GM12878 (cell line): ENCODE results near the gene MAST2. TPM values are rescaled to one million over a fixed set of nuclear protein-coding genes. Genes with fewer than 3 reads are reported as not detected.

Experiments
- ATAC-seq: fragments of 200-7000 bp; cut with Tn5 transposase; 3 replicates; pipeline ENCODE4 v1.9.1; 2020; ENCODE audit warnings: mild to moderate bottlenecking, moderate library complexity
- BruUV-seq: library from RNA; stranded (reverse); fragments of 400-500 nt; replicated peaks from 2 replicates; lab custom pipeline; 2021; lab: Mats Ljungman, UMichigan
- CTCF ChIA-PET: fragments of 300-600 bp; sonication (Branson Sonifier 250); formaldehyde crosslinking; extraction: SDS; loops from one replicate; lab custom pipeline; 2021; ENCODE audit warnings: inconsistent platforms; lab: Yijun Ruan, JAX
- POLR2A ChIA-PET: fragments of 350-600 bp; formaldehyde crosslinking; extraction: SDS; loops from one replicate; lab custom pipeline; 2021; ENCODE audit warnings: inconsistent platforms; lab: Charles Lee
- RAD21 ChIA-PET: fragments of 300-600 bp; sonication (Branson Sonifier 250); formaldehyde crosslinking; loops from one replicate; lab custom pipeline; 2023; ENCODE audit warnings: antibody characterized with exemption; ENCODE audit not compliant: unreplicated experiment; lab: Charles Lee
- SMC1A ChIA-PET: fragments of 300-600 bp; sonication (Branson Sonifier 250); formaldehyde crosslinking; loops from one replicate; lab custom pipeline; 2023; ENCODE audit not compliant: unreplicated experiment, uncharacterized antibody; lab: Charles Lee
- DNase-seq: peaks from one replicate; pipeline ENCODE4 v3.0.0-alpha.2; 2011; ENCODE audit warnings: low read depth, low spot score
- FAIRE-seq: peaks from 3 replicates; lab custom pipeline; 2011; peaks lifted over from hg19 to GRCh38; lab: Jason Lieb, UNC
- H2AFZ ChIP-seq: 2 replicates; pipeline ENCODE4 v1.6.0; 2011; ENCODE audit warnings: low read depth, low read length, control low read depth; ENCODE audit not compliant: control insufficient read depth
- H3K27ac ChIP-seq: 2 replicates; pipeline ENCODE4 v1.5.1; 2011; ENCODE audit warnings: control low read depth; ENCODE audit not compliant: control insufficient read depth, insufficient read depth
- H3K27me3 ChIP-seq, 2 experiments: replicated peaks in 1 of 2; 2 replicates each; pipeline versions ENCODE4 v1.6.0 to v1.6.1; 2011; ENCODE audit warnings: low read length in 1 of 2; ENCODE audit not compliant: control insufficient read depth in 2 of 2, insufficient read depth in 2 of 2
- H3K36me3 ChIP-seq, 2 experiments: 2 replicates each; pipeline ENCODE4 v1.5.1; 2011; ENCODE audit warnings: low read length in 1 of 2; ENCODE audit not compliant: control insufficient read depth in 2 of 2, insufficient read depth in 2 of 2
- H3K4me1 ChIP-seq: 2 replicates; pipeline ENCODE4 v1.6.1; 2011; ENCODE audit warnings: mild to moderate bottlenecking, low read length, moderate library complexity, mixed read lengths; ENCODE audit not compliant: control insufficient read depth, insufficient read depth
- H3K4me2 ChIP-seq: 2 replicates; pipeline ENCODE4 v1.6.0; 2011; ENCODE audit warnings: control low read depth; ENCODE audit not compliant: control insufficient read depth, insufficient read depth
- H3K4me3 ChIP-seq: fragments of 200-600 bp; sonication (generic); 2 replicates; pipeline ENCODE4 v1.5.1; 2016
- H3K79me2 ChIP-seq: 2 replicates; pipeline ENCODE4 v1.6.0; 2011; ENCODE audit warnings: low read length; ENCODE audit not compliant: control insufficient read depth, insufficient read depth
- H3K9ac ChIP-seq: 2 replicates; pipeline ENCODE4 v1.8.0; 2011; ENCODE audit warnings: low read length, control low read depth, mixed read lengths; ENCODE audit not compliant: control insufficient read depth, insufficient read depth
- H3K9me3 ChIP-seq: replicated peaks from 3 replicates; pipeline ENCODE4 v1.5.1; 2011; ENCODE audit warnings: mild to moderate bottlenecking, low read length; ENCODE audit not compliant: control insufficient read depth, insufficient read depth
- H4K20me1 ChIP-seq: 2 replicates; pipeline ENCODE4 v1.6.0; 2011; ENCODE audit not compliant: control insufficient read depth, insufficient read depth
- BHLHE40 ChIP-seq, 2 experiments: fragments of 450-650 bp in 1 of 2; IDR thresholded peaks; 2 replicates each; pipeline ENCODE4 v1.6.1; 2011 to 2017; ENCODE audit warnings: low read depth in 2 of 2, borderline replicate concordance in 1 of 2, improper control_type of control experiment in 1 of 2, low read length in 1 of 2, mild to moderate bottlenecking in 1 of 2
- EGR1 ChIP-seq, 2 experiments: IDR thresholded peaks; 1 replicate in 1 of 2; 2 replicates in 1 of 2; pipeline ENCODE4 v1.6.1; 2011 to 2012; ENCODE audit warnings: low read depth in 2 of 2, low read length in 2 of 2, borderline replicate concordance in 1 of 2, mild to moderate bottlenecking in 1 of 2, moderate library complexity in 1 of 2
- IKZF1 ChIP-seq: fragments of 450-650 bp; conservative IDR thresholded peaks from 2 replicates; pipeline ENCODE4 v1.6.1; 2017; ENCODE audit warnings: antibody characterized with exemption, mild to moderate bottlenecking
- POLR2AphosphoS5 ChIP-seq: IDR thresholded peaks from 2 replicates; pipeline ENCODE4 v1.6.1; 2011; ENCODE audit warnings: mild to moderate bottlenecking, low read length, inconsistent platforms
- RAD51 ChIP-seq: fragments of 450-650 bp; IDR thresholded peaks from 2 replicates; pipeline ENCODE4 v1.6.1; 2016; ENCODE audit warnings: moderate library complexity, mild to moderate bottlenecking, inconsistent platforms
- SIN3A ChIP-seq: IDR thresholded peaks from 2 replicates; pipeline ENCODE4 v1.6.1; 2012; ENCODE audit warnings: low read depth, low read length, improper control_type of control experiment
- WGBS: methylation state at CpG from one replicate; pipeline ENCODE4 v1.1.6; 2016; ENCODE audit warnings: low lambda C conversion rate; ENCODE audit not compliant: insufficient replicate concordance, insufficient coverage; ENCODE audit errors: missing lambda C conversion rate; 5-methylcytosine and 5-hydroxymethylcytosine counted together
- in situ Hi-C: fragments of 300-500 bp; cut with MboI; formaldehyde crosslinking; loops from 9 replicates; pipeline ENCODE4 v1.14.3; 2018; ENCODE audit warnings: mixed read lengths
- intact Hi-C: fragments of 100-400 bp; cut with micrococcal nuclease; formaldehyde crosslinking; loops from one replicate; pipeline ENCODE4 v1.14.2; 2022; ENCODE audit not compliant: unreplicated experiment
- polyA plus RNA-seq, 11 experiments: library from polyadenylated mRNA; depleted of rRNA in 4 of 11; unstranded in 6 of 11; stranded (reverse) in 5 of 11; fragments of >200 nt; fragmentation: Nextera tagmentation in 4 of 11; fragmentation: Illumina TruSeq in 1 of 11; extraction: Ambion mirVana in 4 of 11; extraction: Trizol in 1 of 11; gene quantifications; 1 replicate in 1 of 11; 2 replicates in 10 of 11; pipeline versions ENCODE4 v1.2.1 to v1.2.3, GENCODE V29; 2011 to 2016; ENCODE audit warnings: inconsistent platforms in 2 of 11, missing spikeins in 2 of 11, low read depth in 1 of 11
- total RNA-seq, 4 experiments: library from RNA; depleted of rRNA in 3 of 4; stranded (reverse); fragments of >200 nt in 3 of 4; fragmentation: Illumina TruSeq in 1 of 4; extraction: Trizol in 1 of 4; gene quantifications; 2 replicates each; pipeline versions ENCODE4 v1.2.1 to v1.2.3, GENCODE V29; 2013 to 2021
- TF ChIP-seq, protein P1 (sequence below): fragments of 450-650 bp; IDR thresholded peaks from 2 replicates; pipeline ENCODE4 v1.6.1; 2017; ENCODE audit warnings: mild to moderate bottlenecking, moderate library complexity
- TF ChIP-seq, protein P2 (sequence below): fragments of 450-650 bp; IDR thresholded peaks from 2 replicates; pipeline ENCODE4 v1.6.1; 2017; ENCODE audit warnings: mild to moderate bottlenecking, moderate library complexity

Gene MAST2
- total and polyA plus RNA-seq, 10 of the 15 experiments (the other 5 are each of a cell fraction or from before 2014, with no cell fraction given): 1.0 to 28.7 (median 13.8) TPM

DNA sequence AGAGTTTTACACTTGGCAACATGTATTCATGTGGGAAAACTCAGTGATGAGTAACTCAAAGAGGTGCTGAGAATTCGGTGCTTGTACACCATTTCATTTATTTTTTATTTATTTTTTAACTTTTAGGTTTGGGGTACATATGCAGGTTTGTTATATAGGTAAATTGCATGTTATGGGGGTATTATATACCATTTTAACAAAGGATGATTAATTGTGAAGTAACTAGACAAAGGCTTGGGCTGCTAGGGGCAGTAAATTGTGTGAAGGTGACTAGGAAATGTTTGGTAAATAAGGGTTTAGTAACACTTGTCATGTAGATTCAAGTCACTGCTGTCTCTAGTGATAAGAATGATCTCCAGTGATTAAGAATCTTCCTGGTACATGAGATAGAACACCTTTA, 139.0 kb downstream of the MAST2 start:
- Histone ChIP-seq H3K27ac (no peak overlapping the region), H3K36me3 (no peaks in the 10 kb centered on the region), H3K9me3 (no peaks in the 10 kb centered on the region), H3K4me1 (no peaks in the 10 kb centered on the region), H2AFZ (no peak overlapping the region)
- ChIA-PET SMC1A (no interaction called here), RAD21 (no interaction called here), CTCF (no interaction called here)
- intact Hi-C loops: no loop called here
- TF ChIP-seq EGR1 (IDR thresholded peaks at IDR 0.05; ENCODE audit: borderline replicate concordance in 1 of 2, low read depth in 2 of 2, low read length in 2 of 2): no peak
- TF ChIP-seq SIN3A: no peak
- TF ChIP-seq IKZF1: no peak
- TF ChIP-seq BHLHE40 (IDR thresholded peaks at IDR 0.05; ENCODE audit: borderline replicate concordance in 1 of 2, low read depth in 2 of 2, low read length in 1 of 2): no peak
- TF ChIP-seq, all 136 proteins: peak for 0
- Histone ChIP-seq H3K9ac (no peak overlapping the region), H3K4me3 (no peak overlapping the region), H4K20me1 (no peaks in the 10 kb centered on the region), H3K4me2 (no peak overlapping the region), H3K79me2 (no peaks in the 10 kb centered on the region), H3K27me3 (no peaks in the 10 kb centered on the region)
- ATAC-seq: no peak
- POLR2A ChIA-PET: no interaction called here
- no peak for FAIRE-seq
- 83% methylated on average over 1 of the region's 1 CpG for WGBS
- BruUV-seq: no TSS peak
- DNase-seq: no peak
- in situ Hi-C loops: no loop called here

DNA sequence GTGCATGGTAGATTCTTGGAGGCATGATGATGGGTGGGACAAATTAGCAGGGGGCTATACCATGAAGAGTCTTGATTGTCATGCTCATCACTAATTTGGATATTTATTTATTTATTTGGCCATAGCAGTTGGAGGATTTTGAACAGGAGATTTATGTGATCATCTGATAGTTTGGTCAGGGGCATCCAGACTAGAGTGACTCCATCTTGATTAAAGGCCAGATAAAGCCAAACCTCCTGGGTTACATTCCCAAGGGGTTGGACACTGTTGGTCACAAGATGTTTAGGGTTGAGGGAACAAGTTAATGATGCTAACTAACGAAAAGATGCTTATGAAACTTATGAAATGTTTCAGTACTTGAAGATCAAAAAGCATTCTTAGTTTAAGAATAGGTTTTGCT, 139.8 kb downstream of the MAST2 start:
- ATAC-seq (no peak), DNase-seq (no peak), FAIRE-seq (no peak)
- H4K20me1 ChIP-seq: no peaks in the 10 kb centered on the region
- in situ Hi-C loops (no loop called here), intact Hi-C loops (no loop called here)
- no peak overlapping the region for H3K4me2 ChIP-seq
- BruUV-seq: no TSS peak
- POLR2A ChIA-PET: no interaction called here
- no peaks in the 10 kb centered on the region for H3K36me3 ChIP-seq
- H3K9ac ChIP-seq: no peak overlapping the region
- H3K4me3 ChIP-seq: no peak overlapping the region
- no peaks in the 10 kb centered on the region for H3K27me3 ChIP-seq
- RAD21 ChIA-PET: no interaction called here
- SMC1A ChIA-PET: interaction anchor here (0.6 kb wide), 1 partner anchor 89 kb away, joined by 3 read pairs; no protein-coding TSS in a partner anchor
- H2AFZ ChIP-seq: no peak overlapping the region
- TF ChIP-seq POLR2AphosphoS5: no peak
- no peak for TF ChIP-seq RAD51
- TF ChIP-seq, protein P1, sequence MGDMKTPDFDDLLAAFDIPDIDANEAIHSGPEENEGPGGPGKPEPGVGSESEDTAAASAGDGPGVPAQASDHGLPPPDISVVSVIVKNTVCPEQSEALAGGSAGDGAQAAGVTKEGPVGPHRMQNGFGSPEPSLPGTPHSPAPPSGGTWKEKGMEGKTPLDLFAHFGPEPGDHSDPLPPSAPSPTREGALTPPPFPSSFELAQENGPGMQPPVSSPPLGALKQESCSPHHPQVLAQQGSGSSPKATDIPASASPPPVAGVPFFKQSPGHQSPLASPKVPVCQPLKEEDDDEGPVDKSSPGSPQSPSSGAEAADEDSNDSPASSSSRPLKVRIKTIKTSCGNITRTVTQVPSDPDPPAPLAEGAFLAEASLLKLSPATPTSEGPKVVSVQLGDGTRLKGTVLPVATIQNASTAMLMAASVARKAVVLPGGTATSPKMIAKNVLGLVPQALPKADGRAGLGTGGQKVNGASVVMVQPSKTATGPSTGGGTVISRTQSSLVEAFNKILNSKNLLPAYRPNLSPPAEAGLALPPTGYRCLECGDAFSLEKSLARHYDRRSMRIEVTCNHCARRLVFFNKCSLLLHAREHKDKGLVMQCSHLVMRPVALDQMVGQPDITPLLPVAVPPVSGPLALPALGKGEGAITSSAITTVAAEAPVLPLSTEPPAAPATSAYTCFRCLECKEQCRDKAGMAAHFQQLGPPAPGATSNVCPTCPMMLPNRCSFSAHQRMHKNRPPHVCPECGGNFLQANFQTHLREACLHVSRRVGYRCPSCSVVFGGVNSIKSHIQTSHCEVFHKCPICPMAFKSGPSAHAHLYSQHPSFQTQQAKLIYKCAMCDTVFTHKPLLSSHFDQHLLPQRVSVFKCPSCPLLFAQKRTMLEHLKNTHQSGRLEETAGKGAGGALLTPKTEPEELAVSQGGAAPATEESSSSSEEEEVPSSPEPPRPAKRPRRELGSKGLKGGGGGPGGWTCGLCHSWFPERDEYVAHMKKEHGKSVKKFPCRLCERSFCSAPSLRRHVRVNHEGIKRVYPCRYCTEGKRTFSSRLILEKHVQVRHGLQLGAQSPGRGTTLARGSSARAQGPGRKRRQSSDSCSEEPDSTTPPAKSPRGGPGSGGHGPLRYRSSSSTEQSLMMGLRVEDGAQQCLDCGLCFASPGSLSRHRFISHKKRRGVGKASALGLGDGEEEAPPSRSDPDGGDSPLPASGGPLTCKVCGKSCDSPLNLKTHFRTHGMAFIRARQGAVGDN: peak; percentile 66; the same call in 1 of the 2 replicates
- TF ChIP-seq, protein P2, sequence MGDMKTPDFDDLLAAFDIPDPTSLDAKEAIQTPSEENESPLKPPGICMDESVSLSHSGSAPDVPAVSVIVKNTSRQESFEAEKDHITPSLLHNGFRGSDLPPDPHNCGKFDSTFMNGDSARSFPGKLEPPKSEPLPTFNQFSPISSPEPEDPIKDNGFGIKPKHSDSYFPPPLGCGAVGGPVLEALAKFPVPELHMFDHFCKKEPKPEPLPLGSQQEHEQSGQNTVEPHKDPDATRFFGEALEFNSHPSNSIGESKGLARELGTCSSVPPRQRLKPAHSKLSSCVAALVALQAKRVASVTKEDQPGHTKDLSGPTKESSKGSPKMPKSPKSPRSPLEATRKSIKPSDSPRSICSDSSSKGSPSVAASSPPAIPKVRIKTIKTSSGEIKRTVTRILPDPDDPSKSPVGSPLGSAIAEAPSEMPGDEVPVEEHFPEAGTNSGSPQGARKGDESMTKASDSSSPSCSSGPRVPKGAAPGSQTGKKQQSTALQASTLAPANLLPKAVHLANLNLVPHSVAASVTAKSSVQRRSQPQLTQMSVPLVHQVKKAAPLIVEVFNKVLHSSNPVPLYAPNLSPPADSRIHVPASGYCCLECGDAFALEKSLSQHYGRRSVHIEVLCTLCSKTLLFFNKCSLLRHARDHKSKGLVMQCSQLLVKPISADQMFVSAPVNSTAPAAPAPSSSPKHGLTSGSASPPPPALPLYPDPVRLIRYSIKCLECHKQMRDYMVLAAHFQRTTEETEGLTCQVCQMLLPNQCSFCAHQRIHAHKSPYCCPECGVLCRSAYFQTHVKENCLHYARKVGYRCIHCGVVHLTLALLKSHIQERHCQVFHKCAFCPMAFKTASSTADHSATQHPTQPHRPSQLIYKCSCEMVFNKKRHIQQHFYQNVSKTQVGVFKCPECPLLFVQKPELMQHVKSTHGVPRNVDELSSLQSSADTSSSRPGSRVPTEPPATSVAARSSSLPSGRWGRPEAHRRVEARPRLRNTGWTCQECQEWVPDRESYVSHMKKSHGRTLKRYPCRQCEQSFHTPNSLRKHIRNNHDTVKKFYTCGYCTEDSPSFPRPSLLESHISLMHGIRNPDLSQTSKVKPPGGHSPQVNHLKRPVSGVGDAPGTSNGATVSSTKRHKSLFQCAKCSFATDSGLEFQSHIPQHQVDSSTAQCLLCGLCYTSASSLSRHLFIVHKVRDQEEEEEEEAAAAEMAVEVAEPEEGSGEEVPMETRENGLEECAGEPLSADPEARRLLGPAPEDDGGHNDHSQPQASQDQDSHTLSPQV: peak; percentile 93
- no peaks in the 10 kb centered on the region for H3K79me2 ChIP-seq
- no peak overlapping the region for H3K27ac ChIP-seq
- no peaks in the 10 kb centered on the region for H3K4me1 ChIP-seq
- no peaks in the 10 kb centered on the region for H3K9me3 ChIP-seq
- WGBS: 0% methylated on average over 1 of the region's 1 CpG
- CTCF ChIA-PET: interaction anchor here (0.6 kb wide), 1 partner anchor 190 kb away, joined by 3 read pairs; no protein-coding TSS in a partner anchor
